GM12878 (cell line): ENCODE measurements around the gene NR3C1. TPM values are rescaled to one million over a fixed set of nuclear protein-coding genes. Genes with fewer than 3 reads are reported as not detected.
A peak's percentile ranks its signal among the peaks of the same experiment; 100 is the strongest.

Source experiments
- ATAC-seq: fragments of 200-7000 bp; cut with Tn5 transposase; 3 replicates; pipeline ENCODE4 v1.9.1; 2020; ENCODE audit warnings: mild to moderate bottlenecking, moderate library complexity
- BruUV-seq: library from RNA; stranded (reverse); fragments of 400-500 nt; replicated peaks from 2 replicates; lab custom pipeline; 2021; lab: Mats Ljungman, UMichigan
- CTCF ChIA-PET: fragments of 300-600 bp; sonication (Branson Sonifier 250); formaldehyde crosslinking; extraction: SDS; loops from one replicate; lab custom pipeline; 2021; ENCODE audit warnings: inconsistent platforms; lab: Yijun Ruan, JAX
- POLR2A ChIA-PET: fragments of 350-600 bp; formaldehyde crosslinking; extraction: SDS; loops from one replicate; lab custom pipeline; 2021; ENCODE audit warnings: inconsistent platforms; lab: Charles Lee
- RAD21 ChIA-PET: fragments of 300-600 bp; sonication (Branson Sonifier 250); formaldehyde crosslinking; loops from one replicate; lab custom pipeline; 2023; ENCODE audit warnings: antibody characterized with exemption; ENCODE audit not compliant: unreplicated experiment; lab: Charles Lee
- SMC1A ChIA-PET: fragments of 300-600 bp; sonication (Branson Sonifier 250); formaldehyde crosslinking; loops from one replicate; lab custom pipeline; 2023; ENCODE audit not compliant: unreplicated experiment, uncharacterized antibody; lab: Charles Lee
- DNase-seq: peaks from one replicate; pipeline ENCODE4 v3.0.0-alpha.2; 2011; ENCODE audit warnings: low read depth, low spot score
- FAIRE-seq: peaks from 3 replicates; lab custom pipeline; 2011; peaks lifted over from hg19 to GRCh38; lab: Jason Lieb, UNC
- H2AFZ ChIP-seq: 2 replicates; pipeline ENCODE4 v1.6.0; 2011; ENCODE audit warnings: low read depth, low read length, control low read depth; ENCODE audit not compliant: control insufficient read depth
- H3K27ac ChIP-seq: 2 replicates; pipeline ENCODE4 v1.5.1; 2011; ENCODE audit warnings: control low read depth; ENCODE audit not compliant: control insufficient read depth, insufficient read depth
- H3K27me3 ChIP-seq, 2 experiments: replicated peaks in 1 of 2; 2 replicates each; pipeline versions ENCODE4 v1.6.0 to v1.6.1; 2011; ENCODE audit warnings: low read length in 1 of 2; ENCODE audit not compliant: control insufficient read depth in 2 of 2, insufficient read depth in 2 of 2
- H3K36me3 ChIP-seq, 2 experiments: 2 replicates each; pipeline ENCODE4 v1.5.1; 2011; ENCODE audit warnings: low read length in 1 of 2; ENCODE audit not compliant: control insufficient read depth in 2 of 2, insufficient read depth in 2 of 2
- H3K4me1 ChIP-seq: 2 replicates; pipeline ENCODE4 v1.6.1; 2011; ENCODE audit warnings: mild to moderate bottlenecking, low read length, moderate library complexity, mixed read lengths; ENCODE audit not compliant: control insufficient read depth, insufficient read depth
- H3K4me2 ChIP-seq: 2 replicates; pipeline ENCODE4 v1.6.0; 2011; ENCODE audit warnings: control low read depth; ENCODE audit not compliant: control insufficient read depth, insufficient read depth
- H3K4me3 ChIP-seq: fragments of 200-600 bp; sonication (generic); 2 replicates; pipeline ENCODE4 v1.5.1; 2016
- H3K79me2 ChIP-seq: 2 replicates; pipeline ENCODE4 v1.6.0; 2011; ENCODE audit warnings: low read length; ENCODE audit not compliant: control insufficient read depth, insufficient read depth
- H3K9ac ChIP-seq: 2 replicates; pipeline ENCODE4 v1.8.0; 2011; ENCODE audit warnings: low read length, control low read depth, mixed read lengths; ENCODE audit not compliant: control insufficient read depth, insufficient read depth
- H3K9me3 ChIP-seq: replicated peaks from 3 replicates; pipeline ENCODE4 v1.5.1; 2011; ENCODE audit warnings: mild to moderate bottlenecking, low read length; ENCODE audit not compliant: control insufficient read depth, insufficient read depth
- H4K20me1 ChIP-seq: 2 replicates; pipeline ENCODE4 v1.6.0; 2011; ENCODE audit not compliant: control insufficient read depth, insufficient read depth
- E4F1 ChIP-seq: fragments of 450-650 bp; IDR thresholded peaks from 2 replicates; pipeline ENCODE4 v1.6.1; 2018; ENCODE audit warnings: borderline replicate concordance, mild to moderate bottlenecking; ENCODE audit not compliant: partially characterized antibody
- PAX8 ChIP-seq: fragments of 450-650 bp; IDR thresholded peaks from 2 replicates; pipeline ENCODE4 v1.6.1; 2017; ENCODE audit warnings: mild to moderate bottlenecking, moderate library complexity
- POLR2AphosphoS2 ChIP-seq: IDR thresholded peaks from 2 replicates; pipeline ENCODE4 v1.6.1; 2011; ENCODE audit warnings: low read depth, mild to moderate bottlenecking, low read length, improper control_type of control experiment, moderate library complexity
- SUZ12 ChIP-seq: fragments of 200-600 bp; sonication (generic); IDR thresholded peaks from one replicate; pipeline ENCODE4 v1.6.1; 2018; ENCODE audit warnings: antibody characterized with exemption, mild to moderate bottlenecking; ENCODE audit not compliant: unreplicated experiment
- ZNF24 ChIP-seq: fragments of 450-650 bp; IDR thresholded peaks from 2 replicates; pipeline ENCODE4 v1.6.1; 2017; ENCODE audit warnings: antibody characterized with exemption, mild to moderate bottlenecking
- WGBS: methylation state at CpG from one replicate; pipeline ENCODE4 v1.1.6; 2016; ENCODE audit warnings: low lambda C conversion rate; ENCODE audit not compliant: insufficient replicate concordance, insufficient coverage; ENCODE audit errors: missing lambda C conversion rate; 5-methylcytosine and 5-hydroxymethylcytosine counted together
- in situ Hi-C: fragments of 300-500 bp; cut with MboI; formaldehyde crosslinking; loops from 9 replicates; pipeline ENCODE4 v1.14.3; 2018; ENCODE audit warnings: mixed read lengths
- intact Hi-C: fragments of 100-400 bp; cut with micrococcal nuclease; formaldehyde crosslinking; loops from one replicate; pipeline ENCODE4 v1.14.2; 2022; ENCODE audit not compliant: unreplicated experiment
- polyA plus RNA-seq, 11 experiments: library from polyadenylated mRNA; depleted of rRNA in 4 of 11; unstranded in 6 of 11; stranded (reverse) in 5 of 11; fragments of >200 nt; fragmentation: Nextera tagmentation in 4 of 11; fragmentation: Illumina TruSeq in 1 of 11; extraction: Ambion mirVana in 4 of 11; extraction: Trizol in 1 of 11; gene quantifications; 1 replicate in 1 of 11; 2 replicates in 10 of 11; pipeline versions ENCODE4 v1.2.1 to v1.2.3, GENCODE V29; 2011 to 2016; ENCODE audit warnings: inconsistent platforms in 2 of 11, missing spikeins in 2 of 11, low read depth in 1 of 11
- total RNA-seq, 4 experiments: library from RNA; depleted of rRNA in 3 of 4; stranded (reverse); fragments of >200 nt in 3 of 4; fragmentation: Illumina TruSeq in 1 of 4; extraction: Trizol in 1 of 4; gene quantifications; 2 replicates each; pipeline versions ENCODE4 v1.2.1 to v1.2.3, GENCODE V29; 2013 to 2021

Gene NR3C1
- total and polyA plus RNA-seq, 10 of the 15 experiments (the other 5 are each of a cell fraction or from before 2014, with no cell fraction given) = 49.7 to 141 (median 109) TPM

GRCh38 chr5:143311428-143311827, 92.1 kb downstream of the NR3C1 start:
- RAD21 ChIA-PET = interaction anchor here (0.6 to 1.0 kb wide), 2 partner anchors 20 to 26 kb away, joined by 3 to 4 read pairs; no protein-coding TSS in a partner anchor
- no TSS peak for BruUV-seq

More at GRCh38 chr5:143311428-143311827, 92.1 kb downstream of the NR3C1 start:
- Histone ChIP-seq H3K27me3 (no peaks in the 10 kb centered on the region), H3K4me1 (peaks cover 16% of the 10 kb centered on the region; the same call in 1 of the 2 replicates), H4K20me1 (no peaks in the 10 kb centered on the region), H3K36me3 (peaks cover 9 to 34% of the 10 kb centered on the region in 2 experiments), H3K9me3 (peaks cover 3% of the 10 kb centered on the region), H2AFZ (no peak overlapping the region), H3K4me2 (no peak overlapping the region), H3K27ac (no peak overlapping the region), H3K9ac (no peak overlapping the region), H3K4me3 (no peak overlapping the region), H3K79me2 (peaks cover 60% of the 10 kb centered on the region)
- DNase-seq = no peak
- POLR2A ChIA-PET = interaction anchor here (0.6 to 2.0 kb wide), 5 partner anchors 9 to 48 kb away, joined by 3 to 6 read pairs (median 3); no protein-coding TSS in a partner anchor
- SMC1A ChIA-PET = interaction anchor here (0.7 to 4.0 kb wide), 8 partner anchors 8 to 255 kb away, joined by 3 to 14 read pairs (median 4); no protein-coding TSS in a partner anchor
- 54% methylated on average over 4 of the region's 5 CpGs for WGBS
- CTCF ChIA-PET = interaction anchor here (0.6 to 1.5 kb wide), 2 partner anchors 9 to 1335 kb away, joined by 3 read pairs; no protein-coding TSS in a partner anchor
- intact Hi-C loops (loop anchor here (10.0 kb wide), 1 partner anchor 513 kb away; no protein-coding TSS in a partner anchor), in situ Hi-C loops (no loop called here)
- FAIRE-seq = no peak
- ATAC-seq = no peak
- no peak for TF ChIP-seq E4F1
- no peak for TF ChIP-seq POLR2AphosphoS2
- TF ChIP-seq SUZ12 = no peak
- TF ChIP-seq PAX8 = no peak
- 0 out of 2 replicates have a peak, but pooled peaks have one; percentile 62 for TF ChIP-seq ZNF24
